H9 (cell line): ENCODE data around the gene P2RY8. TPM values are rescaled to one million over a fixed set of nuclear protein-coding genes. Genes with fewer than 3 reads are reported as not detected.

Experiments used
- DNase-seq: peaks from one replicate; pipeline ENCODE4 v3.0.0-alpha.2; 2017
- H2AFZ ChIP-seq: one replicate; pipeline ENCODE4 v1.6.1; 2013; ENCODE audit warnings: mild to moderate bottlenecking, low read length, control low read depth, moderate library complexity
- H2AK5ac ChIP-seq: 2 replicates; pipeline ENCODE4 v1.6.1; 2013; ENCODE audit warnings: low read length, control low read depth, mixed read lengths; ENCODE audit not compliant: insufficient read length
- H2BK120ac ChIP-seq: one replicate; pipeline ENCODE4 v1.6.1; 2013; ENCODE audit warnings: low read depth, mild to moderate bottlenecking, low read length, control low read depth, inconsistent platforms; ENCODE audit not compliant: poor library complexity, severe bottlenecking
- H2BK12ac ChIP-seq: 2 replicates; pipeline ENCODE4 v1.6.1; 2013; ENCODE audit warnings: low read length, control low read depth, mixed read lengths, low read depth; ENCODE audit not compliant: insufficient read length
- H2BK15ac ChIP-seq: 2 replicates; pipeline ENCODE4 v1.6.1; 2013; ENCODE audit warnings: low read depth, low read length, control low read depth
- H2BK20ac ChIP-seq: one replicate; pipeline ENCODE4 v1.6.1; 2013; ENCODE audit warnings: low read depth, mild to moderate bottlenecking, low read length, control low read depth, inconsistent platforms; ENCODE audit not compliant: poor library complexity, severe bottlenecking
- H2BK5ac ChIP-seq: 2 replicates; pipeline ENCODE4 v1.6.1; 2013; ENCODE audit warnings: low read length, control low read depth, mixed read lengths; ENCODE audit not compliant: insufficient read length
- H3K14ac ChIP-seq: 2 replicates; pipeline ENCODE4 v1.6.1; 2013; ENCODE audit warnings: low read length, control low read depth; ENCODE audit not compliant: insufficient read depth
- H3K18ac ChIP-seq: 2 replicates; pipeline ENCODE4 v1.6.1; 2013; ENCODE audit warnings: low read depth, mild to moderate bottlenecking, mixed read lengths, low read length, control low read depth; ENCODE audit not compliant: insufficient read length
- H3K23ac ChIP-seq: 2 replicates; pipeline ENCODE4 v1.6.1; 2013; ENCODE audit warnings: low read length, control low read depth, mixed read lengths, low read depth; ENCODE audit not compliant: insufficient read length
- H3K23me2 ChIP-seq: 2 replicates; pipeline ENCODE4 v1.6.1; 2013; ENCODE audit warnings: low read depth, mild to moderate bottlenecking, mixed read lengths, low read length, control low read depth; ENCODE audit not compliant: insufficient read length, poor library complexity, severe bottlenecking
- H3K27ac ChIP-seq: 2 replicates; pipeline ENCODE4 v1.5.1; 2013; ENCODE audit warnings: low read length, control low read depth, mixed read lengths, low read depth; ENCODE audit not compliant: insufficient read length
- H3K27me3 ChIP-seq: 2 replicates; pipeline ENCODE4 v1.6.1; 2013; ENCODE audit warnings: low read length, control low read depth, inconsistent platforms; ENCODE audit not compliant: insufficient read depth
- H3K4ac ChIP-seq: 2 replicates; pipeline ENCODE4 v1.6.1; 2013; ENCODE audit warnings: low read depth, mild to moderate bottlenecking, control low read depth, inconsistent platforms, low read length, moderate library complexity
- H3K4me1 ChIP-seq: 2 replicates; pipeline ENCODE4 v1.6.1; 2013; ENCODE audit warnings: low read length, control low read depth, inconsistent platforms; ENCODE audit not compliant: insufficient read depth
- H3K4me2 ChIP-seq: 2 replicates; pipeline ENCODE4 v1.6.1; 2013; ENCODE audit warnings: low read length, control low read depth, mixed read lengths; ENCODE audit not compliant: insufficient read length, insufficient read depth
- H3K56ac ChIP-seq: 2 replicates; pipeline ENCODE4 v1.6.1; 2013; ENCODE audit warnings: low read depth, mild to moderate bottlenecking, mixed read lengths, low read length, control low read depth; ENCODE audit not compliant: insufficient read length
- H3K79me1 ChIP-seq: 2 replicates; pipeline ENCODE4 v1.6.1; 2013; ENCODE audit warnings: low read depth, mild to moderate bottlenecking, moderate library complexity, low read length, control low read depth, inconsistent platforms; ENCODE audit not compliant: insufficient read depth, poor library complexity, severe bottlenecking
- H3K79me2 ChIP-seq: 2 replicates; pipeline ENCODE4 v1.6.1; 2013; ENCODE audit warnings: low read length, control low read depth, inconsistent platforms; ENCODE audit not compliant: insufficient read depth
- H3K9ac ChIP-seq: 2 replicates; pipeline ENCODE4 v1.6.1; 2013; ENCODE audit warnings: low read length, control low read depth, mixed read lengths; ENCODE audit not compliant: insufficient read length; ENCODE audit errors: extremely low read depth
- H3K9me3 ChIP-seq: one replicate; pipeline ENCODE4 v1.6.1; 2013; ENCODE audit warnings: low read depth, low read length, inconsistent platforms; ENCODE audit not compliant: control insufficient read depth
- H3T11ph ChIP-seq: one replicate; pipeline ENCODE4 v1.6.1; 2013; ENCODE audit warnings: mild to moderate bottlenecking, low read length, control low read depth, inconsistent platforms
- H4K20me1 ChIP-seq: one replicate; pipeline ENCODE4 v1.6.1; 2013; ENCODE audit not compliant: control insufficient read depth, insufficient read length, insufficient read depth
- H4K5ac ChIP-seq: 2 replicates; pipeline ENCODE4 v1.6.1; 2013; ENCODE audit warnings: low read depth, mild to moderate bottlenecking, mixed read lengths, low read length, control low read depth; ENCODE audit not compliant: insufficient read length
- H4K8ac ChIP-seq: replicated peaks from 2 replicates; pipeline ENCODE4 v1.6.1; 2013; ENCODE audit warnings: low read length, control low read depth, mixed read lengths, low read depth; ENCODE audit not compliant: insufficient read length
- H4K91ac ChIP-seq: 2 replicates; pipeline ENCODE4 v1.6.1; 2013; ENCODE audit warnings: low read depth, mild to moderate bottlenecking, moderate library complexity, mixed read lengths, low read length, control low read depth; ENCODE audit not compliant: insufficient read length
- H3K27ac Mint-ChIP-seq, 3 experiments: 2 replicates in 2 of 3; 3 replicates in 1 of 3; pipeline ENCODE4 v1.8.0; 2020 to 2021; ENCODE audit warnings: mixed read lengths in 3 of 3, mild to moderate bottlenecking in 1 of 3, moderate library complexity in 1 of 3
- H3K27me3 Mint-ChIP-seq: 2 replicates; pipeline ENCODE4 v1.8.0; 2021; ENCODE audit warnings: low read depth, mild to moderate bottlenecking, moderate library complexity, mixed read lengths
- H3K36me3 Mint-ChIP-seq, 3 experiments: 2 replicates in 2 of 3; 3 replicates in 1 of 3; pipeline ENCODE4 v1.8.0; 2020 to 2021; ENCODE audit warnings: low read depth in 3 of 3, mixed read lengths in 3 of 3; ENCODE audit not compliant: insufficient read depth in 1 of 3
- H3K4me1 Mint-ChIP-seq, 2 experiments: 2 replicates each; pipeline ENCODE4 v1.8.0; 2020; ENCODE audit warnings: mixed read lengths in 2 of 2
- H3K4me3 Mint-ChIP-seq, 2 experiments: 2 replicates in 1 of 2; 3 replicates in 1 of 2; pipeline ENCODE4 v1.8.0; 2020 to 2021; ENCODE audit warnings: mild to moderate bottlenecking in 2 of 2, mixed read lengths in 2 of 2, moderate library complexity in 1 of 2
- H3K9me3 Mint-ChIP-seq, 2 experiments: 2 replicates in 1 of 2; 3 replicates in 1 of 2; pipeline ENCODE4 v1.8.0; 2020; ENCODE audit warnings: mild to moderate bottlenecking in 2 of 2, mixed read lengths in 2 of 2, moderate library complexity in 1 of 2
- CTCF ChIP-seq: fragments of 200-600 bp; sonication (generic); conservative IDR thresholded peaks from 3 replicates; pipeline ENCODE4 v1.8.0; 2021; ENCODE audit warnings: antibody characterized with exemption, mild to moderate bottlenecking
- WGBS: extraction: QIAGEN DNeasy Blood & Tissue Kit; methylation state at CpG from one replicate; pipeline ENCODE4 v1.1.7; 2013; ENCODE audit warnings: missing lambda C conversion rate, low lambda C conversion rate, mixed read lengths; ENCODE audit not compliant: insufficient read length; ENCODE audit errors: extremely low coverage; 5-methylcytosine and 5-hydroxymethylcytosine counted together
- total RNA-seq: library from RNA; stranded (reverse); gene quantifications from 2 replicates; pipeline ENCODE4 v1.2.1, GENCODE V29; 2021

The P2RY8 gene
- total RNA-seq, 1 experiment from 2014 or later: not detected

DNA sequence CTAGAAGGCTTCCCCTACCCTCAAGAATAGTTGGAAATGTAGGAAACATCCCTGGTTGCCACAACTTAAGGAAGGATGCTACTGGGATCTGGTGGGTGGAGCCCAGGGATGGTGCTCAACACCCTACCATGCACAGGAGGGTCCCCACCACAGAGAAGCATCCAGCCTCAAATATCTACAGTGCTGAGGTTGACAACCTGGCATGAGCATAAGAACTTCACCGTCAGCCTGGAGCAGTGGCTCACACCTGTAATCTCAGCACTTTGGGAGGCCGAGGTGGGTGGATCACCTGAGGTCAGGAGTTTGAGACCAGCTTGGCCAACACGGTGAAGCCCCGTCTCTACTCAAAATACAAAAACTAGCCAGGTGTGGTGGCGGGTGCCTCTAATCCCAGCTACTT lies 60.3 kb downstream of the P2RY8 start:
- Histone ChIP-seq H2BK12ac (no peak overlapping the region), H2BK5ac (no peak overlapping the region), H3K23me2 (peaks cover 1% of the 10 kb centered on the region), H3K23ac (no peak overlapping the region), H3K9ac (no peak overlapping the region), H3K27me3 (no peaks in the 10 kb centered on the region), H3K18ac (no peak overlapping the region), H3K4ac (no peak overlapping the region), H2AK5ac (no peak overlapping the region), H4K5ac (no peak overlapping the region), H3K4me2 (no peak overlapping the region), H2BK20ac (no peak overlapping the region), H3K79me1 (no peaks in the 10 kb centered on the region), H4K8ac (no peak overlapping the region), H3K9me3 (no peaks in the 10 kb centered on the region), H2BK120ac (no peak overlapping the region), H4K91ac (no peak overlapping the region), H3K27ac (no peak overlapping the region), H3K56ac (no peak overlapping the region), H3K79me2 (no peaks in the 10 kb centered on the region), H3K4me1 (no peaks in the 10 kb centered on the region; the same call in 1 of the 2 replicates), H2BK15ac (no peak overlapping the region), H2AFZ (no peak overlapping the region), H4K20me1 (no peaks in the 10 kb centered on the region), H3K14ac (no peak overlapping the region), H3T11ph (no peak overlapping the region)
- DNase-seq: no peak
- Mint-ChIP-seq H3K27ac (no peak overlapping the region), H3K27me3 (peaks cover 7% of the 10 kb centered on the region), H3K36me3 (peaks cover 0 to 14% (median 3%) of the 10 kb centered on the region in 3 experiments; a peak in 3 of 7 replicates), H3K4me3 (no peak overlapping the region), H3K9me3 (peaks cover 17 to 41% of the 10 kb centered on the region in 2 experiments), H3K4me1 (peaks cover 6 to 8% of the 10 kb centered on the region in 2 experiments)
- no peak for TF ChIP-seq CTCF
- no CpG with 5 or more reads among the region's 5 CpGs for WGBS
